Hippocampal formation (tissue), 2 donors: ENCODE data around the gene CAPN12.
"Not testable (repeated sequence)": the region's sequence is repeated elsewhere in the genome, so short reads cannot be mapped to it uniquely, and the experiment has no call there.

ENCODE experiments used
- DNase-seq, 2 donors: peaks; one replicate each; lab custom pipeline; 2025; lab: John Stamatoyannopoulos, UW

The CAPN12 gene

GRCh38 chr19:38744298-38744681 is at the start of gene CAPN12:
Gene CAPN12, minus strand, starts transcription at chr19:38744474. Its CDS starts 309 bp downstream, at chr19:38744165.
- DNase-seq = no peak

GRCh38 chr19:38793671-38794070 is 49.4 kb upstream of the CAPN12 start:
- DNase-seq = no peak

GRCh38 chr19:38793177-38793576 is 48.9 kb upstream of the CAPN12 start:
- DNase-seq = no peak

- DNase-seq = no peak
Observed at GRCh38 chr19:38792250-38793111, 48.2 kb upstream of the CAPN12 start.

GRCh38 chr19:38791451-38792064 is 47.3 kb upstream of the CAPN12 start:
- not testable (repeated sequence) for DNase-seq

- DNase-seq = not testable (repeated sequence)
Observed at GRCh38 chr19:38790507-38791403, 46.5 kb upstream of the CAPN12 start.

GRCh38 chr19:38788478-38789243 is 44.4 kb upstream of the CAPN12 start, which contains the start of gene LGALS7B:
Gene LGALS7B, plus strand, starts transcription at chr19:38789200. Its CDS starts 27 bp downstream, at chr19:38789227.
- no peak for DNase-seq

- DNase-seq = no peak
Observed at GRCh38 chr19:38786572-38787265, 42.4 kb upstream of the CAPN12 start.

GRCh38 chr19:38786061-38786460 is 41.8 kb upstream of the CAPN12 start:
- not testable (repeated sequence) for DNase-seq

GRCh38 chr19:38785187-38785699 is 41.0 kb upstream of the CAPN12 start:
- no peak for DNase-seq

- DNase-seq = no peak
Observed at GRCh38 chr19:38784224-38784623, 40.0 kb upstream of the CAPN12 start.

GRCh38 chr19:38782212-38782611 is 37.9 kb upstream of the CAPN12 start:
- DNase-seq = not testable (repeated sequence)

GRCh38 chr19:38781058-38781457 is 36.8 kb upstream of the CAPN12 start:
- DNase-seq = no peak

- DNase-seq = no peak
Observed at GRCh38 chr19:38780443-38780842, 36.2 kb upstream of the CAPN12 start.

- DNase-seq = no peak
Observed at GRCh38 chr19:38778733-38779132, 34.5 kb upstream of the CAPN12 start.

- no peak for DNase-seq
Observed at GRCh38 chr19:38774181-38774950, 30.1 kb upstream of the CAPN12 start.

GRCh38 chr19:38773469-38774177 is 29.3 kb upstream of the CAPN12 start, which contains the start of gene LGALS7:
Gene LGALS7, minus strand, starts transcription at chr19:38773517. Its CDS starts 25 bp downstream, at chr19:38773492.
- DNase-seq = no peak

- not testable (repeated sequence) for DNase-seq
Observed at GRCh38 chr19:38771569-38771968, 27.3 kb upstream of the CAPN12 start.

- DNase-seq = not testable (repeated sequence)
Observed at GRCh38 chr19:38770949-38771275, 26.6 kb upstream of the CAPN12 start.
